GM12864 (cell line): ENCODE data around the gene BICDL2.
A peak's percentile ranks its signal among the peaks of the same experiment; 100 is the strongest.

Experiments used
- DNase-seq: peaks from one replicate; pipeline ENCODE4 v3.0.0-alpha.2; 2011; ENCODE audit warnings: low read depth
- H3K4me3 ChIP-seq: 2 replicates; pipeline ENCODE4 v1.5.1; 2011; ENCODE audit warnings: mild to moderate bottlenecking, low read depth, low read length, control low read depth
- TF ChIP-seq, protein P1 (sequence below): IDR thresholded peaks from 2 replicates; pipeline ENCODE4 v1.5.1; 2011; ENCODE audit warnings: low read depth, mild to moderate bottlenecking, moderate library complexity, low read length, control low read depth, inconsistent platforms; ENCODE audit errors: missing control alignments

BICDL2 gene

DNA sequence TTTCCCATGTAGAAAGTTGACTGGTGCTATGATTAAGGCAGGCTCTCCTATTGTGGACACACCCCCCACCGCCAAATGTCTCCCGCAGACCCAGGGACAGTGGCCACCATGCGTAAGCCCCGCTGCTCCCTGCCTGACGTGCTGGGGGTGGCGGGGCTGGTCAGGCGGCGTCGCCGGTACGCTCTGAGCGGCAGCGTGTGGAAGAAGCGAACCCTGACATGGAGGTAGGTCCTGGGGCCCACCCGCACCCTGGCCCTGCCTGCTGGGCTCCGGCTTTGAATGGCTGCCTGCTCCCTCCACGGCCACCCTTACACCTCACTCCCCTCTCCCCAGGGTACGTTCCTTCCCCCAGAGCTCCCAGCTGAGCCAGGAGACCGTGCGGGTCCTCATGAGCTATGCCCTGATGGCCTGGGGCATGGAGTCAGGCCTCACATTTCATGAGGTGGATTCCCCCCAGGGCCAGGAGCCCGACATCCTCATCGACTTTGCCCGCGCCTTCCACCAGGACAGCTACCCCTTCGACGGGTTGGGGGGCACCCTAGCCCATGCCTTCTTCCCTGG lies 13.3 kb upstream of the BICDL2 start:
- TF ChIP-seq, protein P1, sequence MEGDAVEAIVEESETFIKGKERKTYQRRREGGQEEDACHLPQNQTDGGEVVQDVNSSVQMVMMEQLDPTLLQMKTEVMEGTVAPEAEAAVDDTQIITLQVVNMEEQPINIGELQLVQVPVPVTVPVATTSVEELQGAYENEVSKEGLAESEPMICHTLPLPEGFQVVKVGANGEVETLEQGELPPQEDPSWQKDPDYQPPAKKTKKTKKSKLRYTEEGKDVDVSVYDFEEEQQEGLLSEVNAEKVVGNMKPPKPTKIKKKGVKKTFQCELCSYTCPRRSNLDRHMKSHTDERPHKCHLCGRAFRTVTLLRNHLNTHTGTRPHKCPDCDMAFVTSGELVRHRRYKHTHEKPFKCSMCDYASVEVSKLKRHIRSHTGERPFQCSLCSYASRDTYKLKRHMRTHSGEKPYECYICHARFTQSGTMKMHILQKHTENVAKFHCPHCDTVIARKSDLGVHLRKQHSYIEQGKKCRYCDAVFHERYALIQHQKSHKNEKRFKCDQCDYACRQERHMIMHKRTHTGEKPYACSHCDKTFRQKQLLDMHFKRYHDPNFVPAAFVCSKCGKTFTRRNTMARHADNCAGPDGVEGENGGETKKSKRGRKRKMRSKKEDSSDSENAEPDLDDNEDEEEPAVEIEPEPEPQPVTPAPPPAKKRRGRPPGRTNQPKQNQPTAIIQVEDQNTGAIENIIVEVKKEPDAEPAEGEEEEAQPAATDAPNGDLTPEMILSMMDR, result no peak
- no peak for DNase-seq
- no peak overlapping the region for H3K4me3 ChIP-seq

DNA sequence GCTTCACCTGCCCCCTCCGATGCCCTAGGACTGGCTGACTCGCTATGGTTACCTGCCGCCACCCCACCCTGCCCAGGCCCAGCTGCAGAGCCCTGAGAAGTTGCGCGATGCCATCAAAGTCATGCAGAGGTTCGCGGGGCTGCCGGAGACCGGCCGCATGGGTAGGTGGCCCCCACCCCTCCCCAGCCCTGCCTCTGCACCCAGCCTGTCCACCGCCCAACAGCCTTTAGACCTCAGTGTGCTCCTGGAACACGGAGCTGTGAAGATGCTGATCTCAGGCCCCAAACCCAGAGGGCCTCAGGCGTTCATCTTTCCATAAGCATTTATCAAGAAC lies 10.6 kb upstream of the BICDL2 start:
- TF ChIP-seq, protein P1, result no peak
- H3K4me3 ChIP-seq, result no peak overlapping the region
- DNase-seq, result no peak

DNA sequence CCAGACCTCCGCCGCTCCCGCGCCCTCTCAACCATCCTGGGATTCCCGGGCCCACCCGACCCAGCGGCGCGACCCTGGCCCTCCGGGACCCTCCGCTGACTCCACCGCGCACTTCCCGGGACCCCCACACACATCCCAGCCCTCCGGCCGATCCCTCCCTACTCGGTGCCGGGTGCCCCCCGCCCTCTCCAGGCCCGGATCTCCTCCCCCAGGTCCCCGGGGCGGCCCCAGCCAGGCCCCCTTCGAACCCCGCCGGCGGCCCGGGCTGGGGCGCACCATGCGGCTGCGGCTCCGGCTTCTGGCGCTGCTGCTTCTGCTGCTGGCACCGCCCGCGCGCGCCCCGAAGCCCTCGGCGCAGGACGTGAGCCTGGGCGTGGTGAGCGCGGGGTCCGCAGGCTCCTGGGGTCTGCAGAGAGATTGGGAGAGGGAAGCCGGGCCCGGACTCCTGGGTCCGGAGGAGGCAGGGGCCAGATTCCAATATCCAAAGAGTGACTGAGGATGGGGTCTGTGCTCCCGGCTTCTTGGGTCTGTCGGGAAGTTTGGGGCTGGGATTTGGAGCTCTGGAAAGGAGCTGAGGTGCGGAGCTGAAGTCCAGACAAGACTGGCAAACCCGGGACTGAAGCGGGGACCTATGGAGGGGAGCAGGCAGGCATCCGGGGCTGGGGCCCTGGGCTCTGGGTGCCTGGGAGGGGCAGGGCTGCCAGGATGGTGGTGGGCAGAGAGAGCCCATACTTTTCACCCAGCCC lies 10.1 kb upstream of the BICDL2 start:
- no peak overlapping the region for H3K4me3 ChIP-seq
- TF ChIP-seq, protein P1, result no peak

DNA sequence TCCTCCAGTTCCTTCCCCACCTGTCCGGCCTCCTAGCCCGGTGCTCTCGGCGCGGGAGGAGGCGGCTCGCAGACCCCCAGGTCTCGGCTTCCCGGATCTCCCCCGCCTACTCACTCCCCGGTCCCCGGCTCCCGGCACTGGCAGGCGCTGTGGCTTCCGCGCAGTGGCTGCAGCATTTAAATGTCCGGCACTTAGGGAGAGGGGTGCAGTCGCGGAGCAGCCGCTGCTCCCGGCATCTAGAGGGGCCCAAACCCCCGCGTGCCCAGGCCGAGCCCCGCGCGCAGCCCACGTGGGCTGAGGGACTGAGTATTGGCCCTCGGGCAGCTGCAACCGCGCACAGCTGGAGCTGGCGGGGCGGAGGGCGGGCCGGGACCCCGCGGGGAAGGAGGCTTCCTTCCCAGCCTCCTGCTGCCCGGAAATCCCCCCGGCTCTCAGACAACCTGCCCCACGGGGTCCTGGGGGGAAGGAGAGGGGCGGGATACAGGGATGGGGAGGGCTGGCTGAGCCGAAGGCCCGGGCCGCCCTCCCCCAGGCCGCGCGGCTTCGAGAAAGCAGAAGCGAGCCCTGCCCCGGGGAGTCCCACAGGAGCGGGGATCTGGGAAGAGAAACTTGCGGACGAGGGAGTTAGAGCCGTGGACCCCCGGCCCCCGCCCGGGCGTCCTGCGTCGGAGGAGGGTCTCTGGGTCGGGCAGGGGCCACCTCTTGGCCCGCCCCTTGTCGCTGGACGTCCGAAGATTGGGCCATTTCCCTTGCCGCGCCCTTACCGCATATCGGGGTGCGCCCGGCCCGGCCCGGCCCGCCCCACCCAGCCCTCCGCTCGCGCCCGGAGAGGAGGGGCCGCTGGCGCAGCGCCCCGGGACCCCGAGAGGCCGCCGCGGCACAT lies 9.3 kb upstream of the BICDL2 start, which contains the start of gene MMP25:
Gene MMP25, plus strand, starts transcription at position 804 of the 883 bp plus-strand sequence. CDS start 357 bp downstream, outside the sequence.
- DNase-seq, result no peak
- TF ChIP-seq, protein P1, result no peak
- peak within 1 kb of the TSS; percentile 51 for H3K4me3 ChIP-seq

More for the DNA sequence above, 10.1 kb upstream of the BICDL2 start:
- no peak for DNase-seq

DNA sequence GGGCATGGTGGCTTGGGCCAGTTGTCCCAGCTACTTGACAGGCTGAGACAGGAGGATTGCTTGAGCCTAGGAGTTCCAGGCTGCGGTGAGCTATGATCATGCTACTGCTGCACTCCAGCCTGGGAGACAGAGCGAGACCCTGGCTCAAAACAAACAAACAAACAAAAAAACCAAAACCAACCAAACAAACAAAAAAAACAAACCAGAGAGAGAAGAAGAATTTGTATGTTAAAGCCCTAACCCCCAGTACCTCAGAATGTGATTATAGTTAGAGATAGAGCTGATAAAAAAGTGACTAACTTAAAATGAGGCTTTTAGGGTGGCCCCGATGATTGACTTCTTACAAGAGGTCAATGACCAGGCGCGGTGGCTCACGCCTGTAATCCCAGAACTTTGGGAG lies 8.0 kb upstream of the BICDL2 start:
- no peak for DNase-seq
- TF ChIP-seq, protein P1, result no peak
- no peak overlapping the region for H3K4me3 ChIP-seq

DNA sequence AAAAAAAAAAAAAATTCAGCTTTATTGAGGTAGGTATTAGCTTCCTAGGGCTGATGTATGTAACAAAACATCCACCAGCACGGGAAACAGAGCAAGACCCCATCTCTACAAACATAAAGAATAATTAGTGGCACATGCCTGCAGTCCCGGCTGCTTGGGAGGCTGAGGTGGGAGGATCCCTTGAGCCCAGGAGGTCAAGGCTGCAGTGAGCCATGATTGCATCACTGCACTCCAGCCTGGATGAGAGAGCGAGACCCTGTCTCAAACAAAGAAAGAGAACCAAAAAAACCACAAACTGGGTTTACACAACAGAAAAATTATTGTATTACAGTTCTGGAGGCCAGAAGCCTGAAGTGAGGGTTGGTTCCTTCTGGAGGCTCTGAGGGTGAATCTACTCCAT lies 5.6 kb upstream of the BICDL2 start:
- H3K4me3 ChIP-seq, result no peak overlapping the region
- TF ChIP-seq, protein P1, result no peak
- DNase-seq, result no peak
